RWPE2 (cell line): ENCODE results near the gene CRY2.

Experiments used
- ATAC-seq: fragments of 200-7000 bp; cut with Tn5 transposase; 3 replicates; pipeline ENCODE4 v1.9.1; 2021; ENCODE audit warnings: low read depth
- DNase-seq: peaks from one replicate; pipeline ENCODE4 v3.0.0-alpha.2; 2020; ENCODE audit warnings: low spot score
- H3K27ac ChIP-seq: fragments of 450-650 bp; 2 replicates; pipeline ENCODE4 v1.5.1; 2017; ENCODE audit warnings: mild to moderate bottlenecking; ENCODE audit not compliant: poor library complexity, severe bottlenecking
- H3K27me3 ChIP-seq: fragments of 250-450 bp; sonication (Bioruptor Pico); 2 replicates; pipeline ENCODE4 v1.5.1; 2021; ENCODE audit warnings: mild to moderate bottlenecking, moderate library complexity; ENCODE audit not compliant: insufficient read depth, poor library complexity, severe bottlenecking
- H3K36me3 ChIP-seq: fragments of 250-450 bp; sonication (Bioruptor Pico); 2 replicates; pipeline ENCODE4 v1.5.1; 2020; ENCODE audit warnings: low read depth, mild to moderate bottlenecking, moderate library complexity
- H3K4me1 ChIP-seq: fragments of 250-450 bp; sonication (Bioruptor Pico); 2 replicates; pipeline ENCODE4 v1.5.1; 2021; ENCODE audit warnings: mild to moderate bottlenecking, moderate library complexity; ENCODE audit not compliant: insufficient read depth, poor library complexity, severe bottlenecking
- H3K4me3 ChIP-seq: fragments of 250-450 bp; sonication (Bioruptor Pico); 2 replicates; pipeline ENCODE4 v1.5.1; 2021; ENCODE audit warnings: mild to moderate bottlenecking, moderate library complexity; ENCODE audit not compliant: severe bottlenecking
- H3K9me3 ChIP-seq: fragments of 250-450 bp; sonication (Bioruptor Pico); 2 replicates; pipeline ENCODE4 v1.5.1; 2021; ENCODE audit warnings: mild to moderate bottlenecking, moderate library complexity; ENCODE audit not compliant: severe bottlenecking
- CTCF ChIP-seq: fragments of 450-650 bp; IDR thresholded peaks from one replicate; pipeline ENCODE4 v1.5.1; 2017; ENCODE audit warnings: mild to moderate bottlenecking, moderate library complexity; ENCODE audit not compliant: poor library complexity, severe bottlenecking

Gene CRY2

DNA sequence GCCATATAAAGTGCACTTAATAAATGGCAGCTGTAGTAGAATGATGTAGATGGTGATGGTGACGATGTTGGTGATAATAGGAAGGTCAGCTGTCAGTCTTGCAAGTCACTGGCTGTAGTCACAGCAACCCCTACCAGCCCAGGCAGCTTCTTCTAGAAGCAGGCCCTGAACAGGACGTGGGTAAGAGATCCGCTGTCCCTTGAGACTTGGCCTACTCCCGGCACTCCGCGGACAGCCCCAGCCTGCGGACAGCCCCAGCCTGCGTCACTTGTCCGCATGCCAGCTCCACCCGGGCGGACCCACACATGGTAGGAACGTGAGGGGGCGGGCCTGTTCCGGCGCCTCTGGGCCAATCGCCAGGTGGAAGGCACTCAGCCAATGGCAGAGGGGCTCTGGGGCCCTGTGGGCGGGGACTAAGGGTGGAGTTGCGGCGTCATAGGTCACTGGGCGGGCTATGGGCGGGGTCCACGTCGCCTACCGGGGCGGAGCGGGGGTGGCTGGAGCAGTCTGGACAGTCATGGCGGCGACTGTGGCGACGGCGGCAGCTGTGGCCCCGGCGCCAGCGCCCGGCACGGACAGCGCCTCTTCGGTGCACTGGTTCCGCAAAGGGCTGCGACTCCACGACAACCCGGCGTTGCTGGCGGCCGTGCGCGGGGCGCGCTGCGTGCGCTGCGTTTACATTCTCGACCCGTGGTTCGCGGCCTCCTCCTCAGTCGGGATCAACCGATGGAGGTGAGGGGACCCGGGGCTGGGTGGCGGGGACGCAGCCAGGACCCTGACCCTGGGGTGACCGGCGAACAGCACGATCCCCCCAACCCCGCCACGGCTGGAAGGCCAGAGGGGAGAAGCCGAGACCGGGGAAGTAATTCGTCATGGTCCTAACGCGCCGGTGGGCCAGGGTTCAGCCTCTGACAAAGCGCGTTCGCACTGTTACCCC, at the start of gene CRY2:
Gene CRY2, plus strand, starts transcription at position 502 of the 937 bp plus-strand sequence. Its CDS starts 16 bp downstream, at position 518.
- peaks cover 4% of the 10 kb centered on the region for H3K4me1 ChIP-seq
- no peak within 1 kb of the TSS for H3K27ac ChIP-seq
- H3K9me3 ChIP-seq = no peaks in the 10 kb centered on the region
- no peak for TF ChIP-seq CTCF
- H3K4me3 ChIP-seq = peak within 1 kb of the TSS; percentile 90
- peak; percentile 97 for DNase-seq
- H3K36me3 ChIP-seq = no peaks in the 10 kb centered on the region
- H3K27me3 ChIP-seq = no peaks in the 10 kb centered on the region
- peak; percentile 83 for ATAC-seq

DNA sequence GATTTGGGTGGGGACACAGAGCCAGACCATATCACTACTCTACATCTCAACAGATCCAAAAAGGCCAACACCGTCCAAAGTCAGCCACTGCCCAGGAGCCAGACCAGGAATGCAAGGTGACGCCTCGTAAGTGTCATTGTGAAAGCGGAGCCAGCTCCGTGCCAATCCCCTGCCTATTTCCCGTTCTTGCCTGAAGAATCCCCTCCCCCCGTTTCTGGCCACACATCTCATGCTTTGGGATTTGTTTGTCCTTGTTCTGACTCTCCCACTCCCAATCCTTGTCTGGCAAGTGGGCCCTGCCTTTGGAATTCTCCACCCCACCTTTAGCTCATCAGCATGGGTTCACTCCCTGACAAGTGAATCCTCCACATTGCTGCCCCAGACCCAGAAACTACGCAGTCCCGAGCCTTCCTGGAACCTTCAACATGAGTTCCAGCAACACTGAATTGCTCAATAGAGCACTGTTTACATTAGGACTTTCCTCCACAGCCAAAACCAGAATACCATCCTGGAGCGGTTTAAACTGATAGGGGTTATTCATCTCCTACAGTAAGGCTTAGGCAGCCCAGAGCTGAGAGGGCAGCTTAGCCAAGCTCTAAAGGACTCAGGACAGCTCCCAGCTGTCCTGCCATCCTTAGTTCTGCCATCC, 48.4 kb upstream of the CRY2 start:
- no peak for TF ChIP-seq CTCF
- Histone ChIP-seq H3K27ac (no peak overlapping the region), H3K4me3 (no peak overlapping the region), H3K4me1 (no peaks in the 10 kb centered on the region), H3K36me3 (no peaks in the 10 kb centered on the region), H3K9me3 (no peaks in the 10 kb centered on the region), H3K27me3 (no peaks in the 10 kb centered on the region)
- DNase-seq (no peak), ATAC-seq (no peak)

DNA sequence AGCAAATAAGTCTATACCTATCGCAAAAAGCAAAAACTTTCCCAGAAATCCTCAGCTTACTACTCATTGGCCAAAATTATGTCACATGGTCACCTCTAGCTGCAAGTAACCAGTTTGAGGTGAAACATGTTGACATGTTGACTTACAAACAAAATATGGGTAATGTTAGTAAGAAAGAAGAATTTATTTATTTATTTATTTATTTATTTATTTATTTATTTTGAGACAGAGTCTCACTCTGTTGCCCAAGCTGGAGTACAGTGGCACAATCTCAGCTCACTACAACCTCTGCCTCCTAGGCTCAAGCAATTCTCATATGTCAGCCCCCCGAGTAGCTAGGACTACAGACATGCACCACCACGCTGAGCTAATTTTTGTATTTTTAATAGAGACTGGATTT, 47.7 kb upstream of the CRY2 start:
- DNase-seq = no peak
- Histone ChIP-seq H3K4me1 (no peaks in the 10 kb centered on the region), H3K27ac (no peak overlapping the region), H3K9me3 (no peaks in the 10 kb centered on the region), H3K27me3 (no peaks in the 10 kb centered on the region), H3K36me3 (no peaks in the 10 kb centered on the region), H3K4me3 (no peak overlapping the region)
- no peak for TF ChIP-seq CTCF
- no peak for ATAC-seq

DNA sequence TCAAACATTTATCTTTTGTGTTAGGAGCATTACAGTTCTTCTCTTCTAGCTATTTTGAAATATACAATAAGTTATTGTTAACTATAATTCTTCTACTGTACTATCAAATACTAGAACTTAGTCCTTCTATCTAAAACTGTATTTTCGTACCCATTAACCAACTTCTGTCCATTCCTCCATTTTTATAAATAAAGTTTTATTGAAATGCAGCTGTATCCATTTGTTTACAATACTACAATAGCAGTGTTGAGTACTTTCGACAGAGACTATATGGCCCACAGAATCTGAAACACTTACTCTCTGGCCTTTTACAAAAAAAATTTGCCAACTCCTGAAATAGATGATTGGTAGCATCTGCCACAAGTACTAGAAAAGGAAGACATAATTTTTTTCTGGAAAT, 47.0 kb upstream of the CRY2 start:
- no peak for TF ChIP-seq CTCF
- Histone ChIP-seq H3K36me3 (no peaks in the 10 kb centered on the region), H3K27ac (no peak overlapping the region), H3K9me3 (no peaks in the 10 kb centered on the region), H3K27me3 (no peaks in the 10 kb centered on the region), H3K4me3 (no peak overlapping the region), H3K4me1 (no peaks in the 10 kb centered on the region)
- no peak for DNase-seq
- ATAC-seq = no peak
